Type B pancreatic cell (in vitro differentiated cells): ENCODE data around the gene CEP112. TPM values are rescaled to one million over a fixed set of nuclear protein-coding genes. Genes with fewer than 3 reads are reported as not detected.

ENCODE experiments used
- DNase-seq: peaks from one replicate; pipeline ENCODE4 v3.0.0; 2021; ENCODE audit warnings: mixed read lengths; ENCODE audit not compliant: unreplicated experiment; ENCODE audit errors: extremely low spot score
- H3K27ac Mint-ChIP-seq: 2 replicates; pipeline ENCODE4 v1.8.0; 2021; ENCODE audit warnings: mild to moderate bottlenecking, mixed read lengths
- H3K27me3 Mint-ChIP-seq: 2 replicates; pipeline ENCODE4 v1.8.0; 2021; ENCODE audit warnings: mixed read lengths
- H3K36me3 Mint-ChIP-seq: 2 replicates; pipeline ENCODE4 v1.8.0; 2021; ENCODE audit warnings: mixed read lengths
- H3K4me1 Mint-ChIP-seq: one replicate; pipeline ENCODE4 v1.8.0; 2021; ENCODE audit warnings: mixed read lengths; ENCODE audit not compliant: unreplicated experiment
- H3K4me3 Mint-ChIP-seq: 2 replicates; pipeline ENCODE4 v1.8.0; 2021; ENCODE audit warnings: mild to moderate bottlenecking, mixed read lengths
- H3K9me3 Mint-ChIP-seq: 2 replicates; pipeline ENCODE4 v1.8.0; 2021; ENCODE audit warnings: mixed read lengths
- total RNA-seq: library from RNA; stranded (reverse); gene quantifications from 2 replicates; pipeline ENCODE4 v1.2.1, GENCODE V29; 2021; ENCODE audit warnings: low replicate concordance
- TF ChIP-seq, protein P1 (sequence below): fragments of 200-600 bp; sonication (generic); conservative IDR thresholded peaks from 2 replicates; pipeline ENCODE4 v1.5.0; 2021; ENCODE audit warnings: antibody characterized with exemption, mild to moderate bottlenecking

CEP112 gene
- total RNA-seq, 1 donor from 2014 or later = 18.0 TPM

DNA sequence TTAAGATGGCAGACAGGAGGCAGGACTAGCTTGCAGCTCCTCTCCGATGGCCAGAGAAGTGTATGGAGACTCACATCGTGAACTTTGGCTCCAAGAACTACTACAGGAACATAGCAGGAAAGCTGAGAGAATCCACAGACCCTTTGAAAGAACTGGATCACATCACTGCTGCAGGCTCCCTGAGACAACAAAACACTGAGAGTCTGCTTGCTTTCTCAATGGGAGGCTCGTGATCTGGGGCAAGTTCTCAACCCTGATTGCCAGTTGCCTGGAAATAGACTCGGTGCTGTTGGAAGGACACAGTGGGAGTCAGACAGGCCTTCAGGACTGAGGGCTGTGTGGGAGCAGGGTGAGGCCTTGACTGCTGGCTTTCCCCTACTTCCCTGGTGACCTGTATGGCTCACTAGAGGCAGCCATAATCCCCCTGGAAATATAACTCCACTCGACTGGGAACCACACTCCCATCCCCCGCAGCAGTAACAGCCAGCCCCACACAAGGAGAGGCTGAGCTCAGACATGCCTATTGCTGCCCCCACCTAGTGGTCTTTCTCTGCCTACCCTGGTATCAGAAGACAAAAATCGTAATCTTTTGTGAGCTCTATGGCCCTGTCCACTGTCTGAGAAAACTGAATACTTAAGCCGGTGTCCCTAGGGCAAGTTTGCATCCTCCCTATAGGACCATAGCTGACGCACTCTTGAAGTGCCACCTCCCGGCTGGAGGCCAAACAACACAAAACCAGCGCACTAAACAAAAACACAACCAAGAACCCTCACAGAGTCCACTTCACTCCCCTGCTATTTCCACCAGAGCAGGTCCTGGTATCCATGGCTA lies 238.4 kb downstream of the CEP112 start:
- peak overlapping the region; percentile 30 for H3K27ac Mint-ChIP-seq
- no peaks in the 10 kb centered on the region for H3K27me3 Mint-ChIP-seq
- DNase-seq = no peak
- peaks cover 6% of the 10 kb centered on the region for H3K9me3 Mint-ChIP-seq
- H3K4me3 Mint-ChIP-seq = no peak overlapping the region
- H3K36me3 Mint-ChIP-seq = peaks cover 13% of the 10 kb centered on the region
- H3K4me1 Mint-ChIP-seq = peaks cover 9% of the 10 kb centered on the region
- TF ChIP-seq, protein P1, sequence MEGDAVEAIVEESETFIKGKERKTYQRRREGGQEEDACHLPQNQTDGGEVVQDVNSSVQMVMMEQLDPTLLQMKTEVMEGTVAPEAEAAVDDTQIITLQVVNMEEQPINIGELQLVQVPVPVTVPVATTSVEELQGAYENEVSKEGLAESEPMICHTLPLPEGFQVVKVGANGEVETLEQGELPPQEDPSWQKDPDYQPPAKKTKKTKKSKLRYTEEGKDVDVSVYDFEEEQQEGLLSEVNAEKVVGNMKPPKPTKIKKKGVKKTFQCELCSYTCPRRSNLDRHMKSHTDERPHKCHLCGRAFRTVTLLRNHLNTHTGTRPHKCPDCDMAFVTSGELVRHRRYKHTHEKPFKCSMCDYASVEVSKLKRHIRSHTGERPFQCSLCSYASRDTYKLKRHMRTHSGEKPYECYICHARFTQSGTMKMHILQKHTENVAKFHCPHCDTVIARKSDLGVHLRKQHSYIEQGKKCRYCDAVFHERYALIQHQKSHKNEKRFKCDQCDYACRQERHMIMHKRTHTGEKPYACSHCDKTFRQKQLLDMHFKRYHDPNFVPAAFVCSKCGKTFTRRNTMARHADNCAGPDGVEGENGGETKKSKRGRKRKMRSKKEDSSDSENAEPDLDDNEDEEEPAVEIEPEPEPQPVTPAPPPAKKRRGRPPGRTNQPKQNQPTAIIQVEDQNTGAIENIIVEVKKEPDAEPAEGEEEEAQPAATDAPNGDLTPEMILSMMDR = no peak

DNA sequence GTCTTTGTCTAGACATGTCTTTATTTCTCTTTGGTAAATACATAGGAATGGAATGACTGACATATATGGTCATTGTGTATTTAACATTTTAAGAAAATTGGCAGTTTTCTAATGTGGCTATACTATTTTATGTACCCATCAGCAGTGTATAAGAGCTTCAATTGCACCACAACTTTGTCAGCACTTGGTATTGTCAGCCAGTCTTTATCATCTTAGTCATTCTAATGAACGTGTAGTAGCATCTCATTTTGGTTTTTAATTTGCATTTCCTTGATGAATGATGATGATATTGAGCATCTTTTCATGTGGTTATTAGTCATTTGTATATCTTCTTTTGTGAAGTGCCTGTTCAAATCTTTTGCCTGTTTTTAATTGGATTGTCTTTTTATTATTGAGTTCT lies 239.3 kb downstream of the CEP112 start:
- Mint-ChIP-seq H3K27me3 (no peaks in the 10 kb centered on the region), H3K4me1 (peaks cover 9% of the 10 kb centered on the region), H3K27ac (no peak overlapping the region), H3K36me3 (peaks cover 13% of the 10 kb centered on the region), H3K9me3 (peaks cover 6% of the 10 kb centered on the region), H3K4me3 (no peak overlapping the region)
- DNase-seq = no peak
- TF ChIP-seq, protein P1 = no peak

DNA sequence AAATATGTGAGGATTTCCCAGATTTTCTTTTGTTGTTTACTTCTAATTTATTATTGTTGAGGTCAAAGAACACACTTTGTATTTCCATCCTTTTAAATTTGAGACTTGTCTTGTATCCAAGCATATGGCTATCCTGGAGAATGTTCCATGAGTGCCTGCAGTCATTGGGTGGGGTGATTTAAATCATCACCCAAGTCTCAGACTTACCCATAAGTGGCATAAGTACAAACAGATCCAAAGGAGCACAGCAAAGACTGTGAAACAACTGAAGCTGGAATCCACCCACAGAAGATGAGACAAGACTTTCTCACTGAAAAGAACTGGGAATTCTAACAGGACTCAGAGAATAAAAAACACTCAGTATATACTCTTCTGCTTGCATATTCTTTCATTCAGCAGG lies 239.9 kb downstream of the CEP112 start:
- H3K9me3 Mint-ChIP-seq = peaks cover 6% of the 10 kb centered on the region
- H3K4me1 Mint-ChIP-seq = peaks cover 9% of the 10 kb centered on the region
- peaks cover 12% of the 10 kb centered on the region for H3K36me3 Mint-ChIP-seq
- no peaks in the 10 kb centered on the region for H3K27me3 Mint-ChIP-seq
- TF ChIP-seq, protein P1 = no peak
- H3K27ac Mint-ChIP-seq = no peak overlapping the region
- DNase-seq = no peak
- no peak overlapping the region for H3K4me3 Mint-ChIP-seq

DNA sequence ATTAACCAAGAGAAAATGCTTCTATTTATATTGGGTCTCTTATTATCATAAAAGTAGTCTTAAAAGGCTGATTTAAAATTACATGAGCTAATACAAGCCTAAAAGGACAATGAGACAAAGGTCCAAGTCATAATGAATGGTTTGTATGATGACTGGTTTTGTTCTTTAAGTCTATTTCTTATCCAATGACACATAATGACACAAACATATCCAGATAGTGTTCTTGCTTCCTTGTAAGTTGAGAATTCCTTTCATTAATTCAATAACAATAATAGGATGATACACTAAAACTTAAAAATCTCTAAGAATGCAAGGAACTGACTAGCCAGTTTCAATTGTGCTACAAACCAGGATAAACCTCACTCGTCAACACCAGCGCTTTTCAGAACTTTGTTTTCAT lies 244.1 kb downstream of the CEP112 start:
- Mint-ChIP-seq H3K9me3 (peaks cover 4% of the 10 kb centered on the region), H3K36me3 (peaks cover 9% of the 10 kb centered on the region), H3K27ac (no peak overlapping the region), H3K27me3 (no peaks in the 10 kb centered on the region), H3K4me1 (no peaks in the 10 kb centered on the region), H3K4me3 (no peak overlapping the region)
- no peak for DNase-seq
- TF ChIP-seq, protein P1 = no peak

DNA sequence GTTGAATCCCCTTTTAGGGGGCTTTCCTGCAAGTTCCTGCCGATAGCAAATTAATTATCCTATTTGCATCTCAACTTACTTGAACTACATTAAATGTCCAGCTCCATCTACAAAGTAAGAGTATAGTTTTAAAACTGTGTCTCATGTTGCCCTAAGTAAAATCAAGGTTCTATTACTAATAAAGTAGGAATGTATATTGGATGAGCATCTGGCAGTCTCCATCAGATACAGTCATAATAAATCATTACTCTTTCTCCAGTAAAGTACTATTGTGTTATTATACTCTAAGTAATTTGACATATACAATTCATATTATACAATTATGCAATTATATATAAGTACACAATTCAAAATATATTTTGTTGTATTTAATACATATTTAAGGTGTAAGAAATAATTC lies 249.3 kb downstream of the CEP112 start:
- Mint-ChIP-seq H3K4me3 (no peak overlapping the region), H3K36me3 (peaks cover 10% of the 10 kb centered on the region), H3K27ac (no peak overlapping the region), H3K9me3 (peaks cover 4% of the 10 kb centered on the region), H3K4me1 (no peaks in the 10 kb centered on the region), H3K27me3 (no peaks in the 10 kb centered on the region)
- DNase-seq = no peak
- TF ChIP-seq, protein P1 = no peak
